KMS-11 (cell line): ENCODE measurements around the gene ACP2.

Experiments used
- H2AFZ ChIP-seq: fragments of 200-600 bp; sonication (generic); 2 replicates; pipeline ENCODE4 v1.6.1; 2016; ENCODE audit warnings: antibody characterized with exemption, mixed run types, low read depth
- H3K27ac ChIP-seq: fragments of 200-600 bp; sonication (generic); 2 replicates; pipeline ENCODE4 v1.6.1; 2016; ENCODE audit warnings: mild to moderate bottlenecking, mixed run types
- H3K27me3 ChIP-seq: fragments of 200-600 bp; sonication (generic); 2 replicates; pipeline ENCODE4 v1.6.1; 2017; ENCODE audit warnings: mild to moderate bottlenecking, low read depth, mixed run types, moderate library complexity; ENCODE audit not compliant: insufficient read depth
- H3K36me3 ChIP-seq: fragments of 200-600 bp; sonication (generic); 2 replicates; pipeline ENCODE4 v1.6.1; 2017; ENCODE audit warnings: mild to moderate bottlenecking, mixed run types; ENCODE audit not compliant: insufficient read depth
- H3K4me1 ChIP-seq: fragments of 200-600 bp; sonication (generic); 2 replicates; pipeline ENCODE4 v1.6.1; 2016; ENCODE audit warnings: mild to moderate bottlenecking, low read depth, mixed run types; ENCODE audit not compliant: poor library complexity, severe bottlenecking
- H3K4me2 ChIP-seq: fragments of 200-600 bp; sonication (generic); 2 replicates; pipeline ENCODE4 v1.7.0; 2016; ENCODE audit warnings: mild to moderate bottlenecking, mixed run types
- H3K4me3 ChIP-seq: fragments of 200-600 bp; sonication (generic); IDR thresholded peaks from 2 replicates; pipeline ENCODE4 v1.6.1; 2017; ENCODE audit warnings: low read depth, low read length, mixed read lengths; ENCODE audit not compliant: insufficient read depth
- H3K79me2 ChIP-seq: fragments of 200-600 bp; sonication (generic); 2 replicates; pipeline ENCODE4 v1.6.1; 2016; ENCODE audit warnings: low read depth, mixed run types; ENCODE audit not compliant: insufficient read depth
- H3K9ac ChIP-seq: fragments of 200-600 bp; sonication (generic); 2 replicates; pipeline ENCODE4 v1.6.1; 2016; ENCODE audit warnings: mild to moderate bottlenecking, mixed run types
- H4K20me1 ChIP-seq: fragments of 200-600 bp; sonication (generic); 2 replicates; pipeline ENCODE4 v1.6.1; 2016; ENCODE audit warnings: mild to moderate bottlenecking, mixed run types; ENCODE audit not compliant: insufficient read depth
- TF ChIP-seq, protein P1 (sequence below): fragments of 200-600 bp; sonication (generic); conservative IDR thresholded peaks from 2 replicates; pipeline ENCODE4 v1.6.1; 2017; ENCODE audit warnings: low read depth, mild to moderate bottlenecking, antibody characterized with exemption, low read length, moderate library complexity, mixed read lengths

The ACP2 gene

DNA sequence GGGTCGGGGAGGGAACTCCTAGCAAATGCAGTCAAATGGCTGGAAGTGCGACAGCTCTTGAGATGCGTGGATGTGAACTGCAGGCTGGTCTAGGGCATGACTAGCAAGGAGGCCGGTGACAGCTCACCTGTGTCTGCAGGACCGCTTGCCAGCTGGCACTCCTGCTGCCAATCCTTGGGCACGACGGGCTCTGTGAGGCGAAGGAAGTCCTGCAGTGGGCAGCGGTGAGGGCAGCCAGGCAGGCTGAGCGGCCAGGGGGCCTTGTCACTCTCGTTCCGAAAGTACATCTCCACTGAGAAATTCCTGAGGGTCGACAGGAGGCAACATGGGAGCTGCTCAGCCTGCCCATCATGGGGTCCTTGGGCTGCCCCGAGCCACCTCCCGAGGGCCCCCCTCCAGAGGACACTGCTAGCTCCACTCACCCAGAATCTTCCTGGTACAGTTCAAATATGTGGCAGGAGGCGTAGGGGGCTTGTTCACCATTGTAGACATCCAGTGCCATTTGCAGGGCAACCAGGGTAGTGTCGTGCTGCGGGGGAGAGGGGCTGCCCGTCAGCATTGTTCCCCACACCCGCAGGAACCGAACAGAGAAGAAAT, 5.9 kb downstream of the ACP2 start:
- no peaks in the 10 kb centered on the region for H3K36me3 ChIP-seq
- no peak overlapping the region for H3K9ac ChIP-seq
- peaks cover 10% of the 10 kb centered on the region for H3K4me1 ChIP-seq
- TF ChIP-seq, protein P1, sequence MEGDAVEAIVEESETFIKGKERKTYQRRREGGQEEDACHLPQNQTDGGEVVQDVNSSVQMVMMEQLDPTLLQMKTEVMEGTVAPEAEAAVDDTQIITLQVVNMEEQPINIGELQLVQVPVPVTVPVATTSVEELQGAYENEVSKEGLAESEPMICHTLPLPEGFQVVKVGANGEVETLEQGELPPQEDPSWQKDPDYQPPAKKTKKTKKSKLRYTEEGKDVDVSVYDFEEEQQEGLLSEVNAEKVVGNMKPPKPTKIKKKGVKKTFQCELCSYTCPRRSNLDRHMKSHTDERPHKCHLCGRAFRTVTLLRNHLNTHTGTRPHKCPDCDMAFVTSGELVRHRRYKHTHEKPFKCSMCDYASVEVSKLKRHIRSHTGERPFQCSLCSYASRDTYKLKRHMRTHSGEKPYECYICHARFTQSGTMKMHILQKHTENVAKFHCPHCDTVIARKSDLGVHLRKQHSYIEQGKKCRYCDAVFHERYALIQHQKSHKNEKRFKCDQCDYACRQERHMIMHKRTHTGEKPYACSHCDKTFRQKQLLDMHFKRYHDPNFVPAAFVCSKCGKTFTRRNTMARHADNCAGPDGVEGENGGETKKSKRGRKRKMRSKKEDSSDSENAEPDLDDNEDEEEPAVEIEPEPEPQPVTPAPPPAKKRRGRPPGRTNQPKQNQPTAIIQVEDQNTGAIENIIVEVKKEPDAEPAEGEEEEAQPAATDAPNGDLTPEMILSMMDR, result no peak
- no peak overlapping the region for H3K4me2 ChIP-seq
- no peaks in the 10 kb centered on the region for H4K20me1 ChIP-seq
- H2AFZ ChIP-seq, result no peak overlapping the region
- H3K27me3 ChIP-seq, result no peaks in the 10 kb centered on the region
- no peak overlapping the region for H3K27ac ChIP-seq
- no peaks in the 10 kb centered on the region for H3K79me2 ChIP-seq
- H3K4me3 ChIP-seq, result no peak overlapping the region

DNA sequence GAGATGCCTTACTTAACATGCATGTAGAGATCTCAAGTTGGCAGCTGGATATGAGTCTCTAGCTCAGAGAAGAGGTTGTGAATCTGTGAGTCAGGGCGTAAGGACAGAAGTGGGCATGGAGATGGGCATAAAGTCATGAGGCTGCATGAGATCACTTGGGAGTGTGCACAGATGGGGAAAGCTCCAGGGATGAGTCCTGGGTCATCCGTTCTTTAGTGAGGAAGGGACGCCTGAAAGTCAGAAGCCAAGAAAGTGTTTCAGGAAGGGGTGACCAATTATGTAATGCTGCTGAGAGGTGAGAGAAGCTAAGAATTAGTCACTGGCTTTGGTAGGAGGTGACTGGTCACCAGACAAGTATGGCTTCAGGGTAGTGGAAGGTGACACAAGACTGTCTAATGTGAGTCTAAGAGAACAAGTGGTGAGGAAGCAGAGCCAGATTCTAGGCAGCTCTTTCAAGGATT, 6.7 kb downstream of the ACP2 start:
- H3K9ac ChIP-seq, result no peak overlapping the region
- no peaks in the 10 kb centered on the region for H3K36me3 ChIP-seq
- TF ChIP-seq, protein P1, result no peak

DNA sequence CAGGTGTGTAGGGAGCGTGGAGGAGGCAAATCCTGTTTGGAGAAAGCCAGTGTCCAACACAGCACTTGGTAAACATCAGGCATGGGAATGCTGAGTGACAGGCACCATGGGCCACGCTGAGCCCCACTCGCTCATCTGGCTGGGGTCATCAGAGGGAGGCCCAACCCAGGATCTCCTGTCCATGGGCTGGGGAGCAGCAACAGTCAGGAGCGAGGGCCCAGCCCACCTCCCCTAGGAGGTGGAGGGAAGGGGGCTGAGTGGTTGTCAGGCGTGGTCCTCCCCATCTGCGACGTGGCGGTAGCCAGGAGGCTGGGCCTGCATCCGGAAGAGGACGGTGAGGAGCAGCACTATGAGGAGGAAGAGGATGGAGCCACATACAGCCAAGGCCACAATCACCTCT, 8.8 kb downstream of the ACP2 start:
- Histone ChIP-seq H3K4me3 (no peak overlapping the region), H3K9ac (no peak overlapping the region), H3K4me1 (no peaks in the 10 kb centered on the region), H3K27me3 (no peaks in the 10 kb centered on the region), H3K79me2 (no peaks in the 10 kb centered on the region), H3K4me2 (no peak overlapping the region), H3K27ac (no peak overlapping the region), H3K36me3 (no peaks in the 10 kb centered on the region), H2AFZ (no peak overlapping the region), H4K20me1 (no peaks in the 10 kb centered on the region)
- TF ChIP-seq, protein P1, result no peak

More for the DNA sequence above, 6.7 kb downstream of the ACP2 start:
- no peak overlapping the region for H3K27ac ChIP-seq
- no peak overlapping the region for H3K4me3 ChIP-seq
- H3K4me1 ChIP-seq, result peaks cover 6% of the 10 kb centered on the region
- no peaks in the 10 kb centered on the region for H3K79me2 ChIP-seq
- H4K20me1 ChIP-seq, result no peaks in the 10 kb centered on the region
- H3K27me3 ChIP-seq, result no peaks in the 10 kb centered on the region
- H3K4me2 ChIP-seq, result no peak overlapping the region
- H2AFZ ChIP-seq, result no peak overlapping the region

DNA sequence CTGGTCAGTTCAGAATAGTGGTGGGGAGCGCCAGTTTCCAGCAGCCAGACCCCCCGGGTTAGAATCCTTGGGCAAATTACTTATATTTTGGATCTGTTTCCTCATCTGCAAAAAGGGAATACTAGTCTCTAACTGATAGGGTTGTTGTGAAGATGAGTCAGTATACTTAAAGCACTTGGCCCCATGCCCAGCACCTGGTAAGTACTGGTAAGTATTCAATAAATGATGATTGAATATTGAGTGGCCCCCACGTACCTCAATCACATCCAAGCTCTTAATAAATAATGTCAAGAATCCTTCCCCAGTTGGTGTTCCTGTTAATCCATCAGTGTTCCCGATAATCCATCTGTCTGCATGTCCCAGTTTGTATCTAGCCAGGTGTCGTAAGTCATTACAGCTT, 12.1 kb downstream of the ACP2 start:
- no peaks in the 10 kb centered on the region for H3K36me3 ChIP-seq
- H3K9ac ChIP-seq, result no peak overlapping the region
- no peak overlapping the region for H3K4me3 ChIP-seq
- H3K4me2 ChIP-seq, result no peak overlapping the region
- no peak overlapping the region for H2AFZ ChIP-seq
- no peaks in the 10 kb centered on the region for H3K79me2 ChIP-seq
- H3K27ac ChIP-seq, result no peak overlapping the region
- no peaks in the 10 kb centered on the region for H4K20me1 ChIP-seq
- TF ChIP-seq, protein P1, result no peak
- H3K27me3 ChIP-seq, result no peaks in the 10 kb centered on the region
- H3K4me1 ChIP-seq, result no peaks in the 10 kb centered on the region
